SK-N-SH (cell line): ENCODE measurements around the gene ANO10. TPM values are rescaled to one million over a fixed set of nuclear protein-coding genes. Genes with fewer than 3 reads are reported as not detected.

Experiments used
- CTCF ChIA-PET: fragments of 300-600, 350-600 bp; formaldehyde crosslinking; extraction: SDS; loops from one replicate; lab custom pipeline; 2021; lab: Yijun Ruan, JAX
- POLR2A ChIA-PET: fragments of 350-600 bp; sonication (Branson Sonifier 250); formaldehyde crosslinking; extraction: SDS; loops from one replicate; lab custom pipeline; 2020; ENCODE audit warnings: antibody characterized with exemption, inconsistent platforms; lab: Yijun Ruan, JAX
- DNase-seq: peaks from one replicate; pipeline ENCODE4 v3.0.0; 2012
- H2AFZ ChIP-seq: fragments of 200-600 bp; sonication (generic); 2 replicates; pipeline ENCODE4 v1.8.1; 2016; ENCODE audit warnings: antibody characterized with exemption, mild to moderate bottlenecking, low read depth
- H3F3A ChIP-seq: fragments of 200-600 bp; sonication (generic); replicated peaks from 2 replicates; pipeline ENCODE3; 2016; ENCODE audit warnings: antibody characterized with exemption, mild to moderate bottlenecking; ENCODE audit not compliant: insufficient read depth
- H3K27ac ChIP-seq, 2 experiments: fragments of 200-500 bp in 1 of 2; fragments of 200-600 bp in 1 of 2; sonication (Bioruptor generic) in 1 of 2; sonication (generic), shearing (Covaris generic) in 1 of 2; 2 replicates each; pipeline versions ENCODE4 v1.5.1 to v1.6.1; 2014 to 2016; ENCODE audit warnings: low read depth in 2 of 2, inconsistent platforms in 1 of 2, low read length in 1 of 2, mild to moderate bottlenecking in 1 of 2, mixed read lengths in 1 of 2
- H3K27me3 ChIP-seq: fragments of 200-600 bp; sonication (generic), shearing (Covaris generic); 2 replicates; pipeline ENCODE4 v1.6.1; 2016; ENCODE audit warnings: mixed run types; ENCODE audit not compliant: insufficient read depth
- H3K36me3 ChIP-seq, 2 experiments: fragments of 200-500 bp in 1 of 2; fragments of 200-600 bp in 1 of 2; sonication (Bioruptor generic) in 1 of 2; sonication (generic) in 1 of 2; replicated peaks in 1 of 2; 2 replicates each; pipeline versions ENCODE3 to v1.5.1; 2014 to 2016; ENCODE audit warnings: low read length in 1 of 2, mild to moderate bottlenecking in 1 of 2; ENCODE audit not compliant: insufficient read depth in 2 of 2, control insufficient read depth in 1 of 2
- H3K4me1 ChIP-seq, 2 experiments: fragments of 200-500 bp in 1 of 2; fragments of 200-600 bp in 1 of 2; sonication (Bioruptor generic) in 1 of 2; sonication (generic), shearing (Covaris generic) in 1 of 2; 2 replicates each; pipeline versions ENCODE4 v1.5.1 to v1.6.1; 2014 to 2016; ENCODE audit warnings: low read depth in 1 of 2, low read length in 1 of 2, mixed run types in 1 of 2; ENCODE audit not compliant: insufficient read depth in 2 of 2, control insufficient read depth in 1 of 2
- H3K4me2 ChIP-seq: fragments of 200-600 bp; sonication (generic), shearing (Covaris generic); 2 replicates; pipeline ENCODE4 v1.6.1; 2017; ENCODE audit warnings: mixed run types
- H3K4me3 ChIP-seq, 2 experiments: fragments of 200-500 bp in 1 of 2; fragments of 200-600 bp in 1 of 2; sonication (Bioruptor generic) in 1 of 2; sonication (generic), shearing (Covaris generic) in 1 of 2; 2 replicates each; pipeline versions ENCODE4 v1.5.1 to v1.8.1; 2014 to 2016; ENCODE audit warnings: low read depth in 2 of 2, inconsistent platforms in 1 of 2, low read length in 1 of 2, mild to moderate bottlenecking in 1 of 2, mixed read lengths in 1 of 2, moderate library complexity in 1 of 2
- H3K79me2 ChIP-seq: fragments of 200-600 bp; sonication (generic); 2 replicates; pipeline ENCODE4 v1.8.1; 2017; ENCODE audit warnings: mild to moderate bottlenecking; ENCODE audit not compliant: insufficient read depth
- H3K9ac ChIP-seq: fragments of 200-600 bp; sonication (generic); 2 replicates; pipeline ENCODE4 v1.6.1; 2017; ENCODE audit warnings: mixed run types
- H3K9me2 ChIP-seq: fragments of 200-600 bp; sonication (generic); 2 replicates; pipeline ENCODE4 v1.6.1; 2017; ENCODE audit warnings: mixed run types
- H3K9me3 ChIP-seq: fragments of 200-600 bp; sonication (generic); 2 replicates; pipeline ENCODE4 v1.6.1; 2017; ENCODE audit warnings: mixed run types, mild to moderate bottlenecking, moderate library complexity
- H4K20me1 ChIP-seq: fragments of 200-600 bp; sonication (generic); 2 replicates; pipeline ENCODE4 v1.6.1; 2017; ENCODE audit warnings: mild to moderate bottlenecking, mixed run types; ENCODE audit not compliant: insufficient read depth
- ELF1 ChIP-seq: IDR thresholded peaks from 2 replicates; pipeline ENCODE4 v1.4.0; 2012
- GABPA ChIP-seq: IDR thresholded peaks from 2 replicates; pipeline ENCODE4 v1.4.0; 2012; ENCODE audit warnings: low read depth, mild to moderate bottlenecking
- JUND ChIP-seq: IDR thresholded peaks from 2 replicates; pipeline ENCODE4 v1.4.0; 2012
- MXI1 ChIP-seq: IDR thresholded peaks from 2 replicates; pipeline ENCODE4 v1.6.1; 2012; ENCODE audit warnings: mild to moderate bottlenecking, low read depth, low read length, improper control_type of control experiment
- NFIC ChIP-seq: IDR thresholded peaks from 2 replicates; pipeline ENCODE4 v1.4.0; 2012; ENCODE audit warnings: borderline replicate concordance
- POLR2AphosphoS5 ChIP-seq: IDR thresholded peaks from 2 replicates; pipeline ENCODE4 v1.6.1; 2012; ENCODE audit warnings: low read depth, low read length
- RAD21 ChIP-seq: IDR thresholded peaks from 2 replicates; pipeline ENCODE4 v1.6.1; 2012; ENCODE audit warnings: mild to moderate bottlenecking, low read length
- RXRA ChIP-seq: IDR thresholded peaks from 2 replicates; pipeline ENCODE4 v1.4.0; 2012; ENCODE audit warnings: low read depth, mild to moderate bottlenecking, borderline replicate concordance
- TAF1 ChIP-seq: IDR thresholded peaks from 2 replicates; pipeline ENCODE4 v1.6.1; 2012; ENCODE audit warnings: low read depth, mild to moderate bottlenecking, low read length, moderate library complexity, borderline replicate concordance
- TCF12 ChIP-seq: IDR thresholded peaks from 2 replicates; pipeline ENCODE4 v1.4.0; 2012
- TEAD4 ChIP-seq: IDR thresholded peaks from 2 replicates; pipeline ENCODE4 v1.4.0; 2012; ENCODE audit warnings: mild to moderate bottlenecking, borderline replicate concordance; ENCODE audit not compliant: insufficient read depth
- YY1 ChIP-seq: IDR thresholded peaks from 2 replicates; pipeline ENCODE4 v1.4.0; 2012; ENCODE audit warnings: low read depth, mild to moderate bottlenecking
- WGBS: methylation state at CpG from one replicate; pipeline ENCODE4 v1.1.6; 2017; ENCODE audit warnings: low lambda C conversion rate; 5-methylcytosine and 5-hydroxymethylcytosine counted together
- polyA plus RNA-seq, 3 experiments: library from polyadenylated mRNA; depleted of rRNA; stranded (reverse); fragments of >200 nt; gene quantifications; 2 replicates each; pipeline ENCODE4 v1.2.3, GENCODE V29; 2012
- TF ChIP-seq, protein P1 (sequence below): IDR thresholded peaks from 2 replicates; pipeline ENCODE4 v1.4.0; 2012; ENCODE audit warnings: low read depth, borderline replicate concordance
- TF ChIP-seq, protein P2 (sequence below): IDR thresholded peaks from 2 replicates; pipeline ENCODE4 v1.4.0; 2012; ENCODE audit warnings: low read depth
- TF ChIP-seq, protein P3 (sequence below): fragments of 150-350 bp; IDR thresholded peaks from 2 replicates; pipeline ENCODE4 v1.6.1; 2017; ENCODE audit warnings: antibody characterized with exemption, low read length, low read depth, borderline replicate concordance
- TF ChIP-seq, protein P4 (sequence below): fragments of 200-600 bp; sonication (generic); IDR thresholded peaks from 2 replicates; pipeline ENCODE4 v1.6.1; 2017; ENCODE audit warnings: antibody characterized with exemption, mild to moderate bottlenecking, moderate library complexity
- TF ChIP-seq, protein P5 (sequence below): fragments of 150-350 bp; IDR thresholded peaks from 2 replicates; pipeline ENCODE4 v1.6.1; 2016; ENCODE audit warnings: mild to moderate bottlenecking, low read depth, low read length
- TF ChIP-seq, protein P6 (sequence below): IDR thresholded peaks from 2 replicates; pipeline ENCODE4 v1.4.0; 2012; ENCODE audit warnings: low read depth, borderline replicate concordance

Gene ANO10
- polyA plus RNA-seq, 1 of the 3 experiments (the other 2 are of a cell fraction) = 16.8 TPM

DNA sequence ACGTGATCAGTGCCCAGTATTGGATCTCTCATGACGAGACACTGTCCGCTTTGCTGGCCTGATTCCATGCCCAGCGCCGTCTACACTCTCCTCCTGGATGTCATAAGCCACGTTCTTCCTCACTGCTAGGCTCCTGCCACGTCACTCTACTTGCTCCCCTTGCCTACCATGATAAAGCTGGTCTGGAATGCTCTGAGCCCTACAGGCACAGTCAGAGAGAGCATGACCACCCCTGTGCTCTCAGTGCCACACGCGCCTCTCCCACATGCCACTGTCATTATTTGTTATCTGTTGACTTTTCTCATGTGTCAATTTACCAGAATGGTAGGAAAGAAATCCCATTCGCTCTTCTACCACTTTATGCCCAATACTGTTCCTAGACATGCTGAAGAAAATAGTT is 148.6 kb downstream of the ANO10 start:
- H3K4me3 ChIP-seq = no peak overlapping the region
- H3K36me3 ChIP-seq = no peaks in the 10 kb centered on the region
- ChIA-PET POLR2A (no interaction called here), CTCF (interaction anchor here (2.8 kb wide), 1 partner anchor 30 kb away, joined by 11 read pairs; no protein-coding TSS in a partner anchor)
- 93% methylated on average over 10 of the region's 10 CpGs for WGBS
- H3K79me2 ChIP-seq = no peaks in the 10 kb centered on the region
- H3K9ac ChIP-seq = no peak overlapping the region
- no peaks in the 10 kb centered on the region for H3K27me3 ChIP-seq
- H4K20me1 ChIP-seq = no peaks in the 10 kb centered on the region
- no peak for DNase-seq
- no peaks in the 10 kb centered on the region for H3K9me2 ChIP-seq
- no peak overlapping the region for H3K27ac ChIP-seq
- no peak overlapping the region for H2AFZ ChIP-seq
- no peaks in the 10 kb centered on the region for H3K9me3 ChIP-seq
- TF ChIP-seq JUND (no peak), YY1 (no peak), RXRA (no peak), TCF12 (no peak), POLR2AphosphoS5 (no peak), MXI1 (no peak), RAD21 (no peak), NFIC (no peak), GABPA (no peak), ELF1 (no peak)
- TF ChIP-seq, protein P1, sequence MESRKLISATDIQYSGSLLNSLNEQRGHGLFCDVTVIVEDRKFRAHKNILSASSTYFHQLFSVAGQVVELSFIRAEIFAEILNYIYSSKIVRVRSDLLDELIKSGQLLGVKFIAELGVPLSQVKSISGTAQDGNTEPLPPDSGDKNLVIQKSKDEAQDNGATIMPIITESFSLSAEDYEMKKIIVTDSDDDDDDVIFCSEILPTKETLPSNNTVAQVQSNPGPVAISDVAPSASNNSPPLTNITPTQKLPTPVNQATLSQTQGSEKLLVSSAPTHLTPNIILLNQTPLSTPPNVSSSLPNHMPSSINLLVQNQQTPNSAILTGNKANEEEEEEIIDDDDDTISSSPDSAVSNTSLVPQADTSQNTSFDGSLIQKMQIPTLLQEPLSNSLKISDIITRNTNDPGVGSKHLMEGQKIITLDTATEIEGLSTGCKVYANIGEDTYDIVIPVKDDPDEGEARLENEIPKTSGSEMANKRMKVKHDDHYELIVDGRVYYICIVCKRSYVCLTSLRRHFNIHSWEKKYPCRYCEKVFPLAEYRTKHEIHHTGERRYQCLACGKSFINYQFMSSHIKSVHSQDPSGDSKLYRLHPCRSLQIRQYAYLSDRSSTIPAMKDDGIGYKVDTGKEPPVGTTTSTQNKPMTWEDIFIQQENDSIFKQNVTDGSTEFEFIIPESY = no peak
- TF ChIP-seq, protein P2, sequence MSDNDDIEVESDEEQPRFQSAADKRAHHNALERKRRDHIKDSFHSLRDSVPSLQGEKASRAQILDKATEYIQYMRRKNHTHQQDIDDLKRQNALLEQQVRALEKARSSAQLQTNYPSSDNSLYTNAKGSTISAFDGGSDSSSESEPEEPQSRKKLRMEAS = no peak
- TF ChIP-seq, protein P3, sequence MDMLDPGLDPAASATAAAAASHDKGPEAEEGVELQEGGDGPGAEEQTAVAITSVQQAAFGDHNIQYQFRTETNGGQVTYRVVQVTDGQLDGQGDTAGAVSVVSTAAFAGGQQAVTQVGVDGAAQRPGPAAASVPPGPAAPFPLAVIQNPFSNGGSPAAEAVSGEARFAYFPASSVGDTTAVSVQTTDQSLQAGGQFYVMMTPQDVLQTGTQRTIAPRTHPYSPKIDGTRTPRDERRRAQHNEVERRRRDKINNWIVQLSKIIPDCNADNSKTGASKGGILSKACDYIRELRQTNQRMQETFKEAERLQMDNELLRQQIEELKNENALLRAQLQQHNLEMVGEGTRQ = no peak
- TF ChIP-seq, protein P4, sequence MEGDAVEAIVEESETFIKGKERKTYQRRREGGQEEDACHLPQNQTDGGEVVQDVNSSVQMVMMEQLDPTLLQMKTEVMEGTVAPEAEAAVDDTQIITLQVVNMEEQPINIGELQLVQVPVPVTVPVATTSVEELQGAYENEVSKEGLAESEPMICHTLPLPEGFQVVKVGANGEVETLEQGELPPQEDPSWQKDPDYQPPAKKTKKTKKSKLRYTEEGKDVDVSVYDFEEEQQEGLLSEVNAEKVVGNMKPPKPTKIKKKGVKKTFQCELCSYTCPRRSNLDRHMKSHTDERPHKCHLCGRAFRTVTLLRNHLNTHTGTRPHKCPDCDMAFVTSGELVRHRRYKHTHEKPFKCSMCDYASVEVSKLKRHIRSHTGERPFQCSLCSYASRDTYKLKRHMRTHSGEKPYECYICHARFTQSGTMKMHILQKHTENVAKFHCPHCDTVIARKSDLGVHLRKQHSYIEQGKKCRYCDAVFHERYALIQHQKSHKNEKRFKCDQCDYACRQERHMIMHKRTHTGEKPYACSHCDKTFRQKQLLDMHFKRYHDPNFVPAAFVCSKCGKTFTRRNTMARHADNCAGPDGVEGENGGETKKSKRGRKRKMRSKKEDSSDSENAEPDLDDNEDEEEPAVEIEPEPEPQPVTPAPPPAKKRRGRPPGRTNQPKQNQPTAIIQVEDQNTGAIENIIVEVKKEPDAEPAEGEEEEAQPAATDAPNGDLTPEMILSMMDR = no peak
- H3K4me1 ChIP-seq = no peaks in the 10 kb centered on the region; a peak in 1 of 4 replicates
- H3F3A ChIP-seq = no peaks in the 10 kb centered on the region
- H3K4me2 ChIP-seq = no peak overlapping the region

DNA sequence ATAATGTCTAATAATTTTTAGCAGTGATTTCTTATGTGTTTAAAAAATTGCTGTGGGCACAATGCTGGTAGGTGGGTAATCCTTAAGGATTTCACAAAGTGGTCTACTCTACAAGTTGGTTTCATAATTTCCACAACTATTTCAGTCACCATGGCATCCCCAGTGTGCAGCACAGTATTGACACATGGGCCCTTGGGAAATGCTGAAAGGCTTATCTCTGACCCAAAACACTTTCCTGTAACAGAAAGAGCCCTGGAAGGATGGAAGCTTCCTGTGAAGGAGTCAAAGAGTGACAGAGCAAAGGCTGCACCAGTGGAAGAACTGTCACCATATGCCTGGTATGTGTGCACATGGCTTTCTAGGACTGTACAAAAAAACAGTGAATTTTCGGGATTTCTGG is 153.7 kb downstream of the ANO10 start:
- Histone ChIP-seq H2AFZ (no peak overlapping the region), H3K36me3 (no peaks in the 10 kb centered on the region), H3K4me2 (no peak overlapping the region), H3K4me3 (no peak overlapping the region), H3K9ac (no peak overlapping the region), H3K27ac (no peak overlapping the region), H4K20me1 (no peaks in the 10 kb centered on the region), H3K9me2 (no peaks in the 10 kb centered on the region), H3F3A (peaks cover 3% of the 10 kb centered on the region), H3K9me3 (no peaks in the 10 kb centered on the region), H3K4me1 (no peaks in the 10 kb centered on the region; a peak in 1 of 4 replicates), H3K27me3 (no peaks in the 10 kb centered on the region), H3K79me2 (no peaks in the 10 kb centered on the region)
- ChIA-PET POLR2A (no interaction called here), CTCF (interaction anchor here (0.6 kb wide), 1 partner anchor 26 kb away, joined by 3 read pairs; no protein-coding TSS in a partner anchor)
- no peak for DNase-seq
- 88% methylated on average over 1 of the region's 1 CpG for WGBS
- TF ChIP-seq, protein P5, sequence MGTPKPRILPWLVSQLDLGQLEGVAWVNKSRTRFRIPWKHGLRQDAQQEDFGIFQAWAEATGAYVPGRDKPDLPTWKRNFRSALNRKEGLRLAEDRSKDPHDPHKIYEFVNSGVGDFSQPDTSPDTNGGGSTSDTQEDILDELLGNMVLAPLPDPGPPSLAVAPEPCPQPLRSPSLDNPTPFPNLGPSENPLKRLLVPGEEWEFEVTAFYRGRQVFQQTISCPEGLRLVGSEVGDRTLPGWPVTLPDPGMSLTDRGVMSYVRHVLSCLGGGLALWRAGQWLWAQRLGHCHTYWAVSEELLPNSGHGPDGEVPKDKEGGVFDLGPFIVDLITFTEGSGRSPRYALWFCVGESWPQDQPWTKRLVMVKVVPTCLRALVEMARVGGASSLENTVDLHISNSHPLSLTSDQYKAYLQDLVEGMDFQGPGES = no peak
- TF ChIP-seq TEAD4 (no peak), GABPA (no peak), TCF12 (no peak), POLR2AphosphoS5 (no peak), TAF1 (no peak)
- TF ChIP-seq, protein P6, sequence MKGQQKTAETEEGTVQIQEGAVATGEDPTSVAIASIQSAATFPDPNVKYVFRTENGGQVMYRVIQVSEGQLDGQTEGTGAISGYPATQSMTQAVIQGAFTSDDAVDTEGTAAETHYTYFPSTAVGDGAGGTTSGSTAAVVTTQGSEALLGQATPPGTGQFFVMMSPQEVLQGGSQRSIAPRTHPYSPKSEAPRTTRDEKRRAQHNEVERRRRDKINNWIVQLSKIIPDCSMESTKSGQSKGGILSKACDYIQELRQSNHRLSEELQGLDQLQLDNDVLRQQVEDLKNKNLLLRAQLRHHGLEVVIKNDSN = no peak
- TF ChIP-seq, protein P4 = no peak
- TF ChIP-seq, protein P3 = no peak
